Measurements from ENCODE around the gene PTRH1.
"Not testable (repeated sequence)": the region's sequence is repeated elsewhere in the genome, so short reads cannot be mapped to it uniquely, and the experiment has no call there.

The PTRH1 gene

GRCh38 chr9:127715470-127716337 is at the start of gene PTRH1, which contains the start of gene TTC16:
Gene PTRH1 (minus strand): TSS chr9:127715663. CDS start chr9:127715639, 24 bp downstream.
Gene TTC16 (plus strand): TSS chr9:127716079. CDS start chr9:127716146, 67 bp downstream.
- TF ChIP-seq CTCF (IDR thresholded peaks at IDR 0.05; ENCODE audit: low read depth, low read length) = no peak
- peak within 1 kb of the TSS; percentile 88 to 89 for H3K4me3 ChIP-seq (replicated peaks in 1 of 2; ENCODE audit: low read depth in 2 of 2, low read length in 2 of 2)
- DNase-seq (ENCODE audit: low read depth in 2 of 2) = peak; percentile 96

- peak; percentile 34 for TF ChIP-seq CTCF (IDR thresholded peaks at IDR 0.05; ENCODE audit: low read depth, low read length)
- no peak overlapping the region for H3K4me3 ChIP-seq (replicated peaks in 1 of 2; ENCODE audit: low read depth in 2 of 2, low read length in 2 of 2)
- DNase-seq (ENCODE audit: low read depth in 2 of 2) = peak; percentile 36 to 70
These were observed 48.5 kb upstream of the PTRH1 start for GRCh38 chr9:127763918-127764384.

- no peak for DNase-seq (ENCODE audit: low read depth in 2 of 2)
- no peak overlapping the region for H3K4me3 ChIP-seq (replicated peaks in 1 of 2; ENCODE audit: low read depth in 2 of 2, low read length in 2 of 2)
- no peak for TF ChIP-seq CTCF (IDR thresholded peaks at IDR 0.05; ENCODE audit: low read depth, low read length)
These were observed 46.7 kb upstream of the PTRH1 start for GRCh38 chr9:127762111-127762676.

GRCh38 chr9:127761491-127761956 is 46.1 kb upstream of the PTRH1 start:
- H3K4me3 ChIP-seq (replicated peaks in 1 of 2; ENCODE audit: low read depth in 2 of 2, low read length in 2 of 2) = no peak overlapping the region
- no peak for TF ChIP-seq CTCF (IDR thresholded peaks at IDR 0.05; ENCODE audit: low read depth, low read length)
- DNase-seq (ENCODE audit: low read depth in 2 of 2) = no peak

- no peak for TF ChIP-seq CTCF (IDR thresholded peaks at IDR 0.05; ENCODE audit: low read depth, low read length)
- H3K4me3 ChIP-seq (replicated peaks in 1 of 2; ENCODE audit: low read depth in 2 of 2, low read length in 2 of 2) = no peak overlapping the region
- no peak for DNase-seq (ENCODE audit: low read depth in 2 of 2)
These were observed 45.6 kb upstream of the PTRH1 start for GRCh38 chr9:127761061-127761460.

GRCh38 chr9:127758843-127759242 is 43.4 kb upstream of the PTRH1 start:
- no peak for DNase-seq (ENCODE audit: low read depth in 2 of 2)
- no peak overlapping the region for H3K4me3 ChIP-seq (replicated peaks in 1 of 2; ENCODE audit: low read depth in 2 of 2, low read length in 2 of 2)
- no peak for TF ChIP-seq CTCF (IDR thresholded peaks at IDR 0.05; ENCODE audit: low read depth, low read length)

- not testable (repeated sequence) for H3K4me3 ChIP-seq (replicated peaks in 1 of 2; ENCODE audit: low read depth in 2 of 2, low read length in 2 of 2); DNase-seq (ENCODE audit: low read depth in 2 of 2)
These were observed 41.3 kb upstream of the PTRH1 start for GRCh38 chr9:127756776-127757175.

Measured in cardiac fibroblast (primary cell).